ENCODE results near the gene ERICH6B.
A peak's percentile ranks its signal among the peaks of the same experiment; 100 is the strongest.

ERICH6B gene

GRCh38 chr13:45615501-45616101 lies at the start of gene ERICH6B:
TSS of gene ERICH6B (minus strand) at chr13:45615739. CDS start at chr13:45597005, 18,734 bp downstream.
- TF ChIP-seq REST (IDR thresholded peaks at IDR 0.05; ENCODE audit: low read depth) (no peak), EGR1 (IDR thresholded peaks at IDR 0.05) (peak; percentile 23; the same call in 1 of the 2 replicates)

DNA sequence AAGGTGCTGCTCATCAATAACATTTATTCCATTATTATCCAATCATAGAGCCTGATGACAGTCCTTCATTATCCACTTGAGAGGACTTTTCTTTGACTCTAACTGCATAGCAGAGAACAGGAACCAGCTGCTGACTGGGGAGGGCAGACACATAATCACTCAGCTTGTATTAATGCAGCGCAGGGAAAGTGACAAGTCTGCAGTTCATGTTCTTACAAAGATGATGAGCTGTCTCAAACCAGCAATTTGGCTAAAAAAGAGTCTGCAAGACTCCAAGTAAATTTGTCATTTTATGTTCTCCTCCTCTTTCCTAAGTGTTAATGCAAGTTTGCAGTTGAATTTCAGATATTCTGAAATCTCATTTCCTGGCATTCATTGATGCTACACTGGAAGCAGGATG lies 46.6 kb upstream of the ERICH6B start:
- TF ChIP-seq EGR1 (IDR thresholded peaks at IDR 0.05) (no peak), RAD21 (IDR thresholded peaks at IDR 0.05; ENCODE audit: low read depth) (no peak), CEBPB (IDR thresholded peaks at IDR 0.05) (no peak), TAF1 (IDR thresholded peaks at IDR 0.05; ENCODE audit: low read depth) (no peak), ZBTB7A (IDR thresholded peaks at IDR 0.05; ENCODE audit: low read depth) (no peak), NFIC (IDR thresholded peaks at IDR 0.05) (no peak), TEAD4 (IDR thresholded peaks at IDR 0.05) (no peak), USF1 (IDR thresholded peaks at IDR 0.05) (no peak), EP300 (IDR thresholded peaks at IDR 0.05; ENCODE audit: borderline replicate concordance) (no peak), REST (IDR thresholded peaks at IDR 0.05; ENCODE audit: low read depth) (no peak), CREB1 (IDR thresholded peaks at IDR 0.05; ENCODE audit: low read depth) (no peak), FOXM1 (IDR thresholded peaks at IDR 0.05; ENCODE audit: borderline replicate concordance, low read depth) (no peak), YY1 (IDR thresholded peaks at IDR 0.05; ENCODE audit: low read depth) (no peak), TCF12 (IDR thresholded peaks at IDR 0.05; ENCODE audit: low read depth) (no peak)
- TF ChIP-seq, protein P1, sequence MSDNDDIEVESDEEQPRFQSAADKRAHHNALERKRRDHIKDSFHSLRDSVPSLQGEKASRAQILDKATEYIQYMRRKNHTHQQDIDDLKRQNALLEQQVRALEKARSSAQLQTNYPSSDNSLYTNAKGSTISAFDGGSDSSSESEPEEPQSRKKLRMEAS (IDR thresholded peaks at IDR 0.05), result no peak

- TF ChIP-seq YY1 (IDR thresholded peaks at IDR 0.05; ENCODE audit: low read depth) (no peak), TAF1 (IDR thresholded peaks at IDR 0.05; ENCODE audit: low read depth) (no peak), FOXM1 (IDR thresholded peaks at IDR 0.05; ENCODE audit: borderline replicate concordance, low read depth) (no peak), EP300 (IDR thresholded peaks at IDR 0.05; ENCODE audit: borderline replicate concordance) (no peak), REST (IDR thresholded peaks at IDR 0.05; ENCODE audit: low read depth) (no peak), ZBTB7A (IDR thresholded peaks at IDR 0.05; ENCODE audit: low read depth) (no peak), TCF12 (IDR thresholded peaks at IDR 0.05; ENCODE audit: low read depth) (no peak), CREB1 (IDR thresholded peaks at IDR 0.05; ENCODE audit: low read depth) (no peak), EGR1 (IDR thresholded peaks at IDR 0.05) (no peak), USF1 (IDR thresholded peaks at IDR 0.05) (no peak), NFIC (IDR thresholded peaks at IDR 0.05) (no peak), TEAD4 (IDR thresholded peaks at IDR 0.05) (no peak)
- TF ChIP-seq, protein P1 (IDR thresholded peaks at IDR 0.05), result no peak
Observed at GRCh38 chr13:45659536-45659935, 44.0 kb upstream of the ERICH6B start.

- no peak for TF ChIP-seq TAF1 (IDR thresholded peaks at IDR 0.05; ENCODE audit: low read depth)
- TF ChIP-seq CEBPB (IDR thresholded peaks at IDR 0.05), result no peak
- no peak for TF ChIP-seq YY1 (IDR thresholded peaks at IDR 0.05; ENCODE audit: low read depth)
- TF ChIP-seq RAD21 (IDR thresholded peaks at IDR 0.05; ENCODE audit: low read depth), result no peak
- TF ChIP-seq USF1 (IDR thresholded peaks at IDR 0.05), result no peak
- no peak for TF ChIP-seq ZBTB7A (IDR thresholded peaks at IDR 0.05; ENCODE audit: low read depth)
- no peak for TF ChIP-seq FOXM1 (IDR thresholded peaks at IDR 0.05; ENCODE audit: borderline replicate concordance, low read depth)
- no peak for TF ChIP-seq CREB1 (IDR thresholded peaks at IDR 0.05; ENCODE audit: low read depth)
- no peak for TF ChIP-seq NFIC (IDR thresholded peaks at IDR 0.05)
- no peak for TF ChIP-seq EGR1 (IDR thresholded peaks at IDR 0.05)
- TF ChIP-seq REST (IDR thresholded peaks at IDR 0.05; ENCODE audit: low read depth), result no peak
Observed at GRCh38 chr13:45658586-45659235, 43.2 kb upstream of the ERICH6B start.
